ENCODE results near the gene ZNF618. TPM values are rescaled to one million over a fixed set of nuclear protein-coding genes. Genes with fewer than 3 reads are reported as not detected.

Gene ZNF618
- total RNA-seq, 1 experiment from 2014 or later = 22.0 TPM

GRCh38 chr9:113896713-113897112 is 20.6 kb downstream of the ZNF618 start:
- H3K4me1 Mint-ChIP-seq = 0 out of 2 replicates have a peak, but pooled peaks cover 4% of the 10 kb centered on the region
- no peaks in the 10 kb centered on the region; the same call in 1 of the 2 replicates for H3K27me3 Mint-ChIP-seq (ENCODE audit: low read depth)
- H3K36me3 Mint-ChIP-seq = no peaks in the 10 kb centered on the region
- TF ChIP-seq ZNF416 (CRISPR knock-in tag; IDR thresholded peaks at IDR 0.05) (no peak), ZNF425 (CRISPR knock-in tag; conservative IDR thresholded peaks at IDR 0.05) (no peak), CBFB (CRISPR knock-in tag; IDR thresholded peaks at IDR 0.05; ENCODE audit: low read depth) (no peak), CREB1 (CRISPR knock-in tag; IDR thresholded peaks at IDR 0.05) (no peak), TCF7 (CRISPR knock-in tag; IDR thresholded peaks at IDR 0.05; ENCODE audit: low read depth) (no peak), JUN (CRISPR knock-in tag; IDR thresholded peaks at IDR 0.05) (no peak), ATF6 (CRISPR knock-in tag; IDR thresholded peaks at IDR 0.05) (no peak)
- no peak overlapping the region for H3K27ac Mint-ChIP-seq
- H3K4me3 Mint-ChIP-seq = no peak overlapping the region
- H3K9me3 Mint-ChIP-seq = no peaks in the 10 kb centered on the region
- ChIA-PET CTCF (no interaction called here), POLR2A (no interaction called here)
- ATAC-seq (no peak), DNase-seq (ENCODE audit: low spot score) (no peak)

- DNase-seq (ENCODE audit: low spot score) (no peak), ATAC-seq (no peak)
- POLR2A ChIA-PET = no interaction called here
- CTCF ChIA-PET = no interaction called here
- Mint-ChIP-seq H3K27me3 (ENCODE audit: low read depth) (no peaks in the 10 kb centered on the region; the same call in 1 of the 2 replicates), H3K27ac (no peak overlapping the region), H3K36me3 (peaks cover 2% of the 10 kb centered on the region; the same call in 1 of the 2 replicates), H3K4me1 (0 out of 2 replicates have a peak, but pooled peaks cover 4% of the 10 kb centered on the region), H3K9me3 (no peaks in the 10 kb centered on the region), H3K4me3 (no peak overlapping the region)
- no peak for TF ChIP-seq ZNF232 (CRISPR knock-in tag; IDR thresholded peaks at IDR 0.05)
- no peak for TF ChIP-seq PRDM15 (CRISPR knock-in tag; IDR thresholded peaks at IDR 0.05)
Measured at GRCh38 chr9:113898151-113898550, 22.0 kb downstream of the ZNF618 start.

GRCh38 chr9:113898596-113898995 is 22.5 kb downstream of the ZNF618 start:
- Mint-ChIP-seq H3K4me1 (0 out of 2 replicates have a peak, but pooled peaks cover 4% of the 10 kb centered on the region), H3K36me3 (peaks cover 6% of the 10 kb centered on the region), H3K9me3 (peaks cover 3% of the 10 kb centered on the region; the same call in 1 of the 2 replicates), H3K27ac (no peak overlapping the region; the same call in 1 of the 2 replicates), H3K4me3 (no peak overlapping the region), H3K27me3 (ENCODE audit: low read depth) (no peaks in the 10 kb centered on the region; the same call in 1 of the 2 replicates)
- TF ChIP-seq CBFB (CRISPR knock-in tag; IDR thresholded peaks at IDR 0.05; ENCODE audit: low read depth) = no peak
- peak; percentile 79 for TF ChIP-seq ZNF121 (CRISPR knock-in tag; IDR thresholded peaks at IDR 0.05)
- DNase-seq (ENCODE audit: low spot score) (no peak), ATAC-seq (no peak)
- ChIA-PET CTCF (no interaction called here), POLR2A (no interaction called here)

GRCh38 chr9:113899205-113899604 is 23.1 kb downstream of the ZNF618 start:
- ChIA-PET POLR2A (no interaction called here), CTCF (no interaction called here)
- ATAC-seq (no peak), DNase-seq (ENCODE audit: low spot score) (no peak)
- H3K4me3 Mint-ChIP-seq = no peak overlapping the region
- H3K27me3 Mint-ChIP-seq (ENCODE audit: low read depth) = peaks cover under 1% of the 10 kb centered on the region; the same call in 1 of the 2 replicates
- peaks cover 6% of the 10 kb centered on the region; the same call in 1 of the 2 replicates for H3K9me3 Mint-ChIP-seq
- TF ChIP-seq USF1 (CRISPR knock-in tag; IDR thresholded peaks at IDR 0.05) = no peak
- 0 out of 2 replicates have a peak, but pooled peaks have one; percentile 28 for TF ChIP-seq ZNF121 (CRISPR knock-in tag; IDR thresholded peaks at IDR 0.05)
- no peak for TF ChIP-seq AR (CRISPR knock-in tag; IDR thresholded peaks at IDR 0.05)
- H3K4me1 Mint-ChIP-seq = 0 out of 2 replicates have a peak, but pooled peaks cover 4% of the 10 kb centered on the region
- H3K27ac Mint-ChIP-seq = no peak overlapping the region
- H3K36me3 Mint-ChIP-seq = peaks cover 10% of the 10 kb centered on the region
